ENCODE measurements around the gene NUDT7. TPM values are rescaled to one million over a fixed set of nuclear protein-coding genes. Genes with fewer than 3 reads are reported as not detected.

The NUDT7 gene
- total and polyA plus RNA-seq, 2 experiments from 2014 or later: 5.6 to 14.3 TPM

GRCh38 chr16:77784441-77785372 is 62.4 kb downstream of the NUDT7 start:
- peaks cover 6% of the 10 kb centered on the region; the same call in 1 of the 3 replicates for H3K36me3 Mint-ChIP-seq (ENCODE audit: low read depth)
- H3K9me3 Mint-ChIP-seq: peaks cover 8% of the 10 kb centered on the region; the same call in 1 of the 3 replicates
- H3F3A ChIP-seq (replicated peaks; ENCODE audit: low read depth): no peaks in the 10 kb centered on the region
- peaks cover 8% of the 10 kb centered on the region for H3K4me1 Mint-ChIP-seq
- no peak for ATAC-seq
- H3K27ac ChIP-seq (ENCODE audit: low read depth): no peak overlapping the region
- H3K9me2 ChIP-seq (ENCODE audit: insufficient read depth): no peaks in the 10 kb centered on the region
- no peak overlapping the region for H3K4me2 ChIP-seq
- H3K36me3 ChIP-seq (ENCODE audit: insufficient read depth): no peaks in the 10 kb centered on the region
- no peak overlapping the region for H3K4me3 Mint-ChIP-seq
- no peak for DNase-seq (ENCODE audit: low spot score)
- peak in 1 of 2 experiments; percentile 27; a peak in 1 of 4 replicates for TF ChIP-seq CTCF (conservative IDR thresholded peaks at IDR 0.05; ENCODE audit: low read depth in 2 of 2)
- no peak for TF ChIP-seq POLR2AphosphoS5 (IDR thresholded peaks at IDR 0.05; ENCODE audit: low read depth)
- H3K27me3 Mint-ChIP-seq (ENCODE audit: insufficient read depth, low read depth, poor library complexity): peaks cover 20% of the 10 kb centered on the region
- peaks cover 3% of the 10 kb centered on the region; the same call in 1 of the 2 replicates for H3K4me1 ChIP-seq (ENCODE audit: insufficient read depth)
- H4K20me1 ChIP-seq (replicated peaks; ENCODE audit: insufficient read depth): no peaks in the 10 kb centered on the region
- H2AFZ ChIP-seq: no peak overlapping the region
- H3K4me3 ChIP-seq: no peak overlapping the region
- H3K27ac Mint-ChIP-seq: no peak overlapping the region
- H3K27me3 ChIP-seq (ENCODE audit: insufficient read depth): peaks cover 31% of the 10 kb centered on the region
- no peaks in the 10 kb centered on the region for H3K79me2 ChIP-seq (replicated peaks; ENCODE audit: insufficient read depth)

GRCh38 chr16:77785373-77785764 is 63.1 kb downstream of the NUDT7 start:
- Histone ChIP-seq H2AFZ (no peak overlapping the region), H3K9me2 (ENCODE audit: insufficient read depth) (no peaks in the 10 kb centered on the region), H3K79me2 (replicated peaks; ENCODE audit: insufficient read depth) (peaks cover 3% of the 10 kb centered on the region), H4K20me1 (replicated peaks; ENCODE audit: insufficient read depth) (peaks cover 4% of the 10 kb centered on the region), H3K27ac (ENCODE audit: low read depth) (no peak overlapping the region), H3K4me2 (no peak overlapping the region), H3K4me1 (ENCODE audit: insufficient read depth) (peaks cover 9% of the 10 kb centered on the region), H3K36me3 (ENCODE audit: insufficient read depth) (no peaks in the 10 kb centered on the region), H3K27me3 (ENCODE audit: insufficient read depth) (peaks cover 38% of the 10 kb centered on the region), H3K4me3 (no peak overlapping the region), H3F3A (replicated peaks; ENCODE audit: low read depth) (no peaks in the 10 kb centered on the region)
- H3K4me1 Mint-ChIP-seq: peaks cover 14% of the 10 kb centered on the region
- H3K27ac Mint-ChIP-seq: no peak overlapping the region
- no peak overlapping the region for H3K4me3 Mint-ChIP-seq
- ATAC-seq (no peak), DNase-seq (ENCODE audit: low spot score) (no peak)
- H3K36me3 Mint-ChIP-seq (ENCODE audit: low read depth): peaks cover 6% of the 10 kb centered on the region; the same call in 1 of the 3 replicates
- H3K9me3 Mint-ChIP-seq: peaks cover 8% of the 10 kb centered on the region; the same call in 1 of the 3 replicates
- peaks cover 24% of the 10 kb centered on the region for H3K27me3 Mint-ChIP-seq (ENCODE audit: insufficient read depth, low read depth, poor library complexity)
- no peak for TF ChIP-seq STAT1 (IDR thresholded peaks at IDR 0.05; ENCODE audit: unreplicated experiment)
- TF ChIP-seq EZH2 (IDR thresholded peaks at IDR 0.05; ENCODE audit: low read depth, unreplicated experiment): no peak
- TF ChIP-seq NANOG (IDR thresholded peaks at IDR 0.05; ENCODE audit: borderline replicate concordance): no peak
- TF ChIP-seq REST (IDR thresholded peaks at IDR 0.05; ENCODE audit: unreplicated experiment): no peak
- no peak for TF ChIP-seq CTCF (conservative IDR thresholded peaks at IDR 0.05; ENCODE audit: low read depth in 2 of 2)
- no peak for TF ChIP-seq ETS1 (IDR thresholded peaks at IDR 0.05)
- TF ChIP-seq ZNF114 (CRISPR knock-in tag; IDR thresholded peaks at IDR 0.05): no peak
- no peak for TF ChIP-seq POLR2AphosphoS5 (IDR thresholded peaks at IDR 0.05; ENCODE audit: low read depth)
- no peak for TF ChIP-seq JUNB (IDR thresholded peaks at IDR 0.05; ENCODE audit: unreplicated experiment)
